Activated naive CD4-positive, alpha-beta T cell treated with anti-CD3 and anti-CD28 coated beads, Interleukin-2, amount 50 U/mL, for 16 hours (primary cell): ENCODE results near the gene CRACR2B.

Source experiments
- DNase-seq: peaks from one replicate; pipeline ENCODE4 v3.0.0-alpha.2; 2020

The CRACR2B gene

GRCh38 chr11:811446-812245 is 16.1 kb upstream of the CRACR2B start:
- DNase-seq: no peak

- no peak for DNase-seq
These were observed 15.3 kb upstream of the CRACR2B start for GRCh38 chr11:812390-812789.

DNA sequence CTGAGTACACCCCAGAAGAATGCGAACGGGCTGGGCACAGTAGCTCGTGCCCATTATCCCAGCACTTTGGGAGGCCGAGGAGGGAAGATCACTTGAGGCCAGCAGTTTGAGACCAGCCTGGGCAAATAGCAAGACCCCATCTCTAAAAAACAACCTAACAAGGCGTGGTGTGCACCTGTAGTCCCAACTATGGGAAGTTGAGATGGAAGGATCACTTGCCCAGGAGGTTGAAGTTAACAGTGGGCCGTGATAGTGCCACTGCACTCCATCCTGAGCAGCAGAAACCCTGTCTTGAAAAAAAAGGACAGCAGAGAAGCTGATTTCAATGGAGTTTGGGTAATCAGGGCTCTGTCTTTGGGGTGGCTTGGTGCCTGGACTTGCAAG is 14.7 kb upstream of the CRACR2B start:
- DNase-seq: no peak

- no peak for DNase-seq
These were observed 14.1 kb upstream of the CRACR2B start for GRCh38 chr11:813456-814096.

DNA sequence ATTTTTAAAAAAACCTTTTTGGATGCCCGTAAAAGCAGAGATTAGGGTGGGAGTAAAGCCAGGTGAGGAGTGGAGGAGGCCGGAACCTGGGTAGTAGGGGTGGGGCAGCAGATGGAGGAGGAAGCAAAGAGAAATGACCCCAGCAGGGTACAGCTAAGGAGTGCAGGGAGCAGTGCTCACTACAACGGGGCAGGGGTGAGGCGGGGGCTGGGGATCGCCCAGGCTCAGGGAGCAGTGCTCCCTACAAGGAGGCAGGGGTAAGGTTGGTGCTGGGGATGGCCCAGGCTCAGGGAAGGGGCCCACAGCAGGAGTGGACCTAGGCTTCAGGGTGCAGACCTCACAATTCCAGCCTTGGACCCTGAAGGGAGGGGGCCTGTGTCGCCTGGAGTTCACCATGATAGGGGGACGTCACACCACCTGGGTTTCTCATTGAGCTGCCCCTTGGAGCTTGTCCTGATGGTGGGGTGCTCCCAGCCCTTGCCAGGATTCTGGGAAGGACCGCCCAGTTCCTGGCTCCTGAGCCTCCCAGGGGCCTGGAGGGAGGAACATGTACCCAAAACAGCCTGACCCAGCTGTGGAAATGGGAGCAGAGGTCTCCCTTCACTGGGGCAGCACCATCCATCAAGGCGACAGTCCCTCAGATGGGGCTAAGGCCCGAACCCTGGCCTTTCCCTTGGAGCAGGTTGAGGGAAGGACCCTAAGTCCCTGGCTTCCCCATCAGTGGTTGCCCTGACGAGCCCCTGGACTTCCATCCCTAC is 11.9 kb upstream of the CRACR2B start:
- DNase-seq: no peak

DNA sequence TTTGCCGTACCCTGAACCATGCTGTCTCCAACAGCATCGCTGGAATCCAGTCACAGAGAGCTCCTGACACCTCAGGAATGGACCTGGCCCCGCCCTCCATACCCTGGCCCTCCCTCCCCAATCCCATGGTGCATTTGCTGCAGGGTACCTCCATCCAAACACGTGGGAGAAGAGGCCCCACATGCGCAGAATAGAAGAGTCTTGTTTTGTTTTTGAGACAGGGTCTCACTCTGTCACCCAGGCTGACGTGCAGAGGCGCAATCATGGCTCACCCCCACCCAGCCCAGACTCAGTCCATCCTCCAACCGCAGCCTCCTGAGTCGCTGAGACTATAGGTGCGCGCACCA is 11.3 kb upstream of the CRACR2B start:
- no peak for DNase-seq

DNA sequence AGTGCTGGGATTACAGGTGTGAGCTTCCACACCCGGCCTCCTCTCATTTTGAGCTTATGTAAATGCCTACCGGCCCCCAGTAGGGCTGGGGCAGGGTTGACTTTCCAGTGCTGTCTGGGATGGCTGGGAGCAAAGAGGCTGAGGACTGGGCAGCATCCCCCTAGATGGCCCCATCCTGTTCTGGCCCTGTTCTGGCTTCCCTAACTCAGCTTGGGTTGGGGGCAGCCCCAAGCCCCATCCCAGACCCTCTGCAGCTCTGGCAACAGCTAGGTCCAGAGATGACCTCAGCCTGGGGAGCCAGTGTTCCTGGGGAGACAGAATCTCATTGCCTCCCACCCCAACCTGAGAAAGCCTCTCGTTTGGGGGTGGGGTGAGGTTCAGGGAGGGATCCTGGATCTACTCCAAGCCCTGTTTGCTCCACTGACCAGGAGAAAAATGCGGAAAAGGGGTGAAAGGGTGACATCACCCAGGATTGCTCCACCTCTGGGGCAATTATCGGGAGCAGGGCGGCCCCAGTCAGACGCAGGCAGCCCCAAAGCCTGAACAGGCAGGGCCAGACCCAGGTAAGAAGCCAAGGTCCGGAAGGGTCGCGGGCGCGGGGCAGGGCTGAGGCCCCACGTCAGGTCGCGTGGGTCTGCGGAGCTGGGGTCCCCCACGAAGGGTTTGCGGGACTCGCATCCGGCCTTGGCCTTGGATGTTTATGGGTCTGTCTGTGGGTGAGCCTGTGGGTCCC is 9.2 kb upstream of the CRACR2B start, which contains the start of gene PNPLA2:
Gene PNPLA2, plus strand, starts transcription at position 519 of the 733 bp plus-strand sequence. CDS start 805 bp downstream, outside the sequence.
- DNase-seq: no peak

DNA sequence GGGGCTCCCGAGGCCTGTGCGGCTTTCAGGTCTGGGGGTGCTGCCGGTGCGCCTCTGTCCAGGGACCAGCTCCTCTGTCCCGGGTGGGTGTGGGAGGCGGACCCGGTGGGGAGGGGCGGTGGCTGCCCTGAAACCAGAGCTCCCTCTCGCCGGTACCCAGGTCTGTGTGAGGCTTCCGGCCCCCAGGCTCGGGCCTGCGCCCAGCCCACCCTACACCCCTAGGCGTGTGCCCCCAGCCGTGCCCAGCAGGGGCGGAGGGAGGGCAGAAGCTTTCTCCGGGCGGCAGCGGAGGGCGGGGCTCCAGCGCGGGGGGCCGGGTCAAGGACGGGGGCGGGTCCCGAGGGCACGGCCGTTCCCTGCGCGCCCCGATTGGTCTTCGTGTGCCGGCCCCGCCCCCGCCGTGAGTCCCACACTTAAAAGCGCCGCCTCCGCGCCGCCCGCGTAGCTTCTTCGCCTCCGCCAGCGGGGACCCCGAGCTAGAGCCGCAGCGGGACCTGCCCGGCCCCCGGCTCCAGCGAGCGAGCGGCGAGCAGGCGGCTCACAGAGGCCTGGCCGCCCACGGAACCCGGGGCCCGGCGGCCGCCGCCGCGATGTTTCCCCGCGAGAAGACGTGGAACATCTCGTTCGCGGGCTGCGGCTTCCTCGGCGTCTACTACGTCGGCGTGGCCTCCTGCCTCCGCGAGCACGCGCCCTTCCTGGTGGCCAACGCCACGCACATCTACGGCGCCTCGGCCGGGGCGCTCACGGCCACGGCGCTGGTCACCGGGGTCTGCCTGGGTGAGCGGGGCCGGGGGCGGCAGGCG is 8.4 kb upstream of the CRACR2B start:
- DNase-seq: peak; percentile 90

DNA sequence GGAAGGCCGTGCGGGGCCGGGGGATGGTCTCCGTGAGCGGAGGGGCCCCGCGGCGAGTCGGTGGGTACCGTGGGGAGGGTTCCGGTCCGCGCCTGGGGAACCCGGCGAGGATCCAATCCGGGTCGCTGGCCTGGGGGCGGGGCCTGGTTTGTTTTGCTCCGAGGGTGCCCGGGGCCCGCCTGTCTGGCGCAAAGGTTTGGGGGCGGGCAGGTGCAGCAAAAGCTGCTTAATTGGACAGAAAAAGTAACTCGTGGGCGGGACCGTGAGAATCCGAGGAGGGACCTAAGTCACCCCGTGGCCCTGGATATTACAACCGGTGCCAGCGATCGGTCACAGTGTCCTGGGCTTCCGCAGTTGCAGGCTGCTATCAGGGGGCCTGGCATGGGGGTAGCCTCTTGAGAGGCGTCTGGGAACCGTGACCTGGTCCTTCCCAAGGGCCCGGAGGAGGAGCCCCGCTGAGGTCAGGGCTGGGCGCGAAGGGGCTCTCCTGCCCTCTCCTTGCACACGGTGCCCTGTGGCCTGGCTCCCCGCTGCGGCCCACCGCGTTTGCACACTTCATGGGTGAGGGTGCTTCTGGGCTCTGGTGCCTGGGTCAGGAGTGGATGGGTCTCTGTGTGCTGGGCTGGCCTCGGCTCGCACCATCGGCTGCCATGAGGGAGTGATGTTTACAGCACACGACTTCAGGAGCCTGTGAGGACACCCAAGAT is 7.6 kb upstream of the CRACR2B start:
- DNase-seq: peak; percentile 95

- DNase-seq: no peak
These were observed 6.8 kb upstream of the CRACR2B start for GRCh38 chr11:820655-821511.

DNA sequence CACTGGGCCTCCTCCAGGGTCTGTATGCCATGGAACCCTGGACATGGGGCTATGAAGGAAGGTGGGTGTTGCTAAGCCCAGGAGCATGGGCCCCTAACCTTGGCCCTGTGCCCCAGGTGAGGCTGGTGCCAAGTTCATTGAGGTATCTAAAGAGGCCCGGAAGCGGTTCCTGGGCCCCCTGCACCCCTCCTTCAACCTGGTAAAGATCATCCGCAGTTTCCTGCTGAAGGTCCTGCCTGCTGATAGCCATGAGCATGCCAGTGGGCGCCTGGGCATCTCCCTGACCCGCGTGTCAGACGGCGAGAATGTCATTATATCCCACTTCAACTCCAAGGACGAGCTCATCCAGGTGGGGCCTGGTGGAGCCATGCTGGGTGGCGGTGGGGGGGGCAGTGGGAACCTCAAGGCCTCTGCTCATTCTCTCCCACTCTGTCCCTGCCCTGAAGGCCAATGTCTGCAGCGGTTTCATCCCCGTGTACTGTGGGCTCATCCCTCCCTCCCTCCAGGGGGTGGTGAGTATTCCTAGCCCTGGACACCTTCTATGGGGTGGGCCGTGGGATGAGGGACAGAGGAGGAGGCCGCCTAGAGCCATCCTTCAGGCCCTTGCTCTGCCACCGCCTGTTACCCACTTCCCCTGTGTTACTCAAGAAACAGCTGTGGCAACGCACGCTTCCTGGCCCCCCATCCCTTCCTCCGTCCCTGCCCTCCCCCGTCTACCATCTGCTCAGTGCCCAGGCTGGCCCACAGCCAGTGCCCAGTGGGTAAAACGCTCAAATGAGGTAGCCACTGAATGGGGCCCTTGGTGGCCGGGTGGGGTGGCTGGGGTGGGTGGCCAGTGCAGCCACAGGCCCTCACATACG is 6.0 kb upstream of the CRACR2B start:
- no peak for DNase-seq

GRCh38 chr11:823441-824291 is 4.1 kb upstream of the CRACR2B start:
- DNase-seq: no peak

- DNase-seq: no peak
These were observed 3.3 kb upstream of the CRACR2B start for GRCh38 chr11:824292-824880.

GRCh38 chr11:824942-825341 is 2.8 kb upstream of the CRACR2B start:
- no peak for DNase-seq

DNA sequence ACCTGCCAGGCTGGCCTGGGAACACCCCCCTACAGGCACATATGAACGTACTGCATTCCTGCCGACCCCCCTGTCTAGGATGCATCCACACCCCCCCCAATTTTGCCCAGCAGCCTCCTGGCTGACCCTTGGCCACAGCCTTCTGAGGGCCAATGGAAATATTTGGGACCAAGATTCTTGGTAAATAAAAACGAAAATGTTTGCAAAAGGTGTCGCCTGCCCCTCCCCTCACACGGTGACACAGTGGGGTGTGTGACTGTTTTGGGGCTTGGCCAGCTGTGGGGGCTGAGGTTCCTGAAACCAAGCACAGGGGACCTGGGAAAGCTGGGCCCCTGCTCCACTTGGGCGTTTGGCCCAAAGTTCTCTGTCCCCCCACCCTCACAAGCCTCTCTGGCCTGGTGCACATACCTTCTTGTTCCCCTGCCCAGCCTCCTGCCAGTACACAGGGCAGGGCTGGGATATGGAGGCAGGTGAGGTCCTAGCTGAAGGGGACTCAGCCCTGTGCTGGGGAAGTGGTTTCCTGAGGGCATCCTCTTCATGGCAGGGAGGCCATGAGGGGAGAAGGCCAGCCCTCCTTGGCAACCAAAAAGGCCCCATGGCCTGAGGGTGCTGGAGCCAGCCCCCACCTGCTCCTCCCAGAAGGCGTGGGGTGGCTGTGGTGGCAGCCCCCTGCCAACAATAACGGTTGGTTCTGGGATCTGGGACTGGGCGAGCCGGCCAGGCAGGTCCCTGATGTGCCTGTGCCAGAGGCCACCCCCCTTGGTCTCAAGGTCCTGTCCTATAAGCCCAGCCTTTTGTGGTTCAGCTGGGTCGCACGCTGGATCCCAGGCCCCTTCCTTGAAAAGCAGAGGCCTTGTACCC is 2.1 kb upstream of the CRACR2B start:
- no peak for DNase-seq

DNA sequence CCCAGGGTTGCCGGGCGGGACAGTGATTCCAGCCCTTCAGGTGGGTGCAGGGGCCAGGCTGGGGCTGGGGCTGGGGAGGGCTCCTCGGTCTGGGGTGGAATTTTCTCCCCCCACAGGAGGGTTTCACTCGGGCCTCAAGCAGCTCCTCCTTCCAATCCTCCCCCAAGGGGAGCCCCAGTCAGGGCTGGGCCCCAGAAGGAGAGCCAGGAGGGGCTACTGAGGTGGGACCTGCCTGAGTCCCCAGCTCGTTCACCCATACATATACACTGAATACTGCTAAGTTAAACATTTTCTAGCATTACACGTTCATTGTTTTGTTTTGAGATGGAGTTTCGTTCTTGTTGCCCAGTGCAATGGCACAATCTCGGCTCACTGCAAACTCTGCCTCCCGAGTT is 1.5 kb upstream of the CRACR2B start:
- no peak for DNase-seq

GRCh38 chr11:826836-827145 is 928 bp upstream of the CRACR2B start:
- DNase-seq: no peak
